NCI-H2196 treated with DMSO at 0.1 percent for 48 hours (cell line): Measurements from ENCODE around the gene HYAL3.

Experiments used
- DNase-seq: peaks from one replicate; lab custom pipeline; 2025; ENCODE audit not compliant: unreplicated experiment; lab: John Stamatoyannopoulos, UW

The HYAL3 gene

DNA sequence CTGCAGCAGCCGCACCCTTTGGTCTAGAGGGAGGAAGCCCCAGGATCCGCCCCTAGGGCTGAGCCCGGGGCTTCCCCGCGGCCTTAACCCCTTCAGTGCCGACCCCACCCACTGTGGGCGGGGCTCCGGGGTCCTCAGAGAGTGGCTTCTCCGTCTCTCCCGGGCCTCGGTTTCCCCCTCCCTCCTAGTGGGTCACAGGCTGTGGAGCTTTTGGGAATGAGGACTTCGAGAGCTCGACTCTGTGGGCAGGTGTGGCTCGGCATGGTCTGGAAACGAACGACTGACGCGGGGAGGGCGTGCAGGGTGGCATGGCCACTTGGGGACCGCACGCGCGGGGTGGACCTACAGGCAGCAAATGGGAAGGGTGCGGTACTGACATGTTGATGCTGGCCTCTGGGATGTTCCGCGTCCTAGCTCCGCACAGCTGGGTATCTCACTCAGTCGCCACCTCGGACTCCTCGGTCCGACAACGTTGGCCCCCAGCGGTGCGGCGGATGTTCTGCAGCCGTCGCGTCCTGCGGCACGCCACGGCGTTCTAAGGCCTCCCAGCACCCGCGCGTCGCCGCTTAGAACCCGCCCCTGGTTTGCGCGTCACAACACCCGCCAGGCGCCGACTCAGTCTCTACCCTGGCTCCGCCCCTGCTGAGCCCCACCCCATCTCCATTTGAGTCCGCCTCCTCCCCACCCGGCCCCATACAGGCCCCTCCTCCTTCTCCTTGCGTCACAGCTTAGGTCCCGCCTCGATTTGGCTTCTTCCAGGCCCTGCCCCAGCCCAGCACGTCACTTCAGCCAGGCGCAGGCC, at the start of gene HYAL3, which contains the start of gene NAA80:
Gene HYAL3, minus strand, starts transcription at position 570 of the 802 bp plus-strand sequence. CDS start 3,803 bp downstream, outside the sequence.
Gene NAA80, minus strand, starts transcription at position 570 of the 802 bp plus-strand sequence. CDS start 1,942 bp downstream, outside the sequence.
- DNase-seq, result peak; percentile 80

DNA sequence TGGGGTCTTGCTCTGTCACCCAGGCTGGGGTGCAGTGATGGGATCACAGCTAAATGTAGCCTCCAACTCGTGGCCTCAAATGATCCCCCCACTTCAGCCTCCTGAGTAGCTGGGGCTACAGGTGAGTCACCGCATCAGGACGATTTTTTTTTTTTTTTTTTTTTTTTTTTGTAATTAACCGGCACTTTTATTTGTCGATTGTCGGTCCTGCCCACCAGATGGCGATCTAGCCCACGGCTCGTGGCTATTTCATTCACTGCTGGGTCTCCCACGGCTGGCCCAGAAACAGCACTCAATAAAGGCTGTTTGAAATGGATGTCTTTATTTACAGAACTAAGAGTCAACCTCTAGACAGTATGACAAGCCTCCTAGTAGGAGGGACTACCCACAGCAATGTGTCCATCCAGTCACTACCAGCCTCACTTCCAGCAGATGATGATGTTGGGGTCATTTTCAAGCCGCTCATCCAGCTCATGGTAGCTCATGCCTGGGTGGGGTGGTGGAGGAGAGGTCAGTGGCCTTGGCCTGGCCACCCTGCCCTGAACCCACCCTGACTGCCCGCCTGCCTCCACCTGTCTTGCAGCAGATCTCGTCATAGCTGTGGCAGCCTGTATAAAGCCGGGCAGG, 48.1 kb upstream of the HYAL3 start:
- DNase-seq, result no peak

GRCh38 chr3:50345586-50346234, 46.5 kb upstream of the HYAL3 start, which contains the start of gene ZMYND10:
Gene ZMYND10, minus strand, starts transcription at chr3:50345732. Its CDS starts 153 bp downstream, at chr3:50345579.
- DNase-seq, result no peak

GRCh38 chr3:50345008-50345407, 45.8 kb upstream of the HYAL3 start:
- no peak for DNase-seq

GRCh38 chr3:50342813-50343633, 43.8 kb upstream of the HYAL3 start:
- no peak for DNase-seq

DNA sequence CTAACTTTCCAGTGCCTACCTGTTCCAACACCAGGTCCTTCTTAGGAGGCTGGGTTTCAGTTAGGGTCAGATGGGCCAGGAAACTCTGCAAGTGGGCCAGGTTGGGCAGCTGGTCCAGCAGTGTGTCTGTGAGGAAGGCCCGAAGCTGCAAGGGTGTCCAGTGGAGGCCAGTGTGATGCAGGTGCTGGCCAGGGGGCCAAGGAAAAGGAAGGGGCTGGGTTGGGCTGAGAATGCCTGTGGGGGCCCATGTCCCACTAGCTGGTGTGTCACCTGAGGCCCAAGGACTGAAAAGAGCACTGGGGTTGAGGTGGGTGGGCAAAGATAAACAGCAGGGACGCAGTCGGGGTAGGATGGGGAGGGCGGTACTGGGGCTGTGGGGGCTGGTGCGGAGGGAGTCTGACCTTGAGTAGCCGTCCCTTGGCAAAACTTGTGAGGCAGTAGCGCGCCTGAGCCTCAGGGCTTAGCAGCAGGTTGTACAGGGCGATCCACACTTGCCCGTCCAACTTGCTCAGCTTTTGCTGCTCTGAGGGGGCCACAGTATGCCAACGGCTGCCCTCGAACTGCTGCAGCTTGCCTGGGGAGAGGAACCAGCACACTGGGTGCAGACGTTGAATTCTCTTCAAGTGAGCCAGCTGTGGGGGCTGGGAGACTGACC, 42.9 kb upstream of the HYAL3 start:
- DNase-seq, result no peak

GRCh38 chr3:50341537-50341936, 42.3 kb upstream of the HYAL3 start:
- DNase-seq, result no peak

GRCh38 chr3:50340448-50341329, 41.5 kb upstream of the HYAL3 start, which contains the start of gene RASSF1:
Gene RASSF1, minus strand, starts transcription at chr3:50340836. Its CDS starts 31 bp downstream, at chr3:50340805.
- no peak for DNase-seq

DNA sequence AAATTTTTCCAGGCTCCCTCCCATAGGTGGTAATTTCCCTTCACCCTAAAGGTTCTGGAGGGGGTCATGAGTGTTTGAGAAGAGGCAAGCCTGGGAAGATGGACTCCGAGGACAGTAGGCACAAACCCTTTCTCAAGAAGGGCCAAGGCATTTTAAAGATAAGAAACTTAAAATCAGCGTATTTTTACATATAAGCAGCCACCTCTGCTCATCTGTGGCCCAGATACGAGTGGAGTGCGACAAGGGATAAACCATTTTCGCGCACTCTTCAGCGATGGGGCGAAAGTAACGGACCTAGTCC, 40.9 kb upstream of the HYAL3 start:
- no peak for DNase-seq

DNA sequence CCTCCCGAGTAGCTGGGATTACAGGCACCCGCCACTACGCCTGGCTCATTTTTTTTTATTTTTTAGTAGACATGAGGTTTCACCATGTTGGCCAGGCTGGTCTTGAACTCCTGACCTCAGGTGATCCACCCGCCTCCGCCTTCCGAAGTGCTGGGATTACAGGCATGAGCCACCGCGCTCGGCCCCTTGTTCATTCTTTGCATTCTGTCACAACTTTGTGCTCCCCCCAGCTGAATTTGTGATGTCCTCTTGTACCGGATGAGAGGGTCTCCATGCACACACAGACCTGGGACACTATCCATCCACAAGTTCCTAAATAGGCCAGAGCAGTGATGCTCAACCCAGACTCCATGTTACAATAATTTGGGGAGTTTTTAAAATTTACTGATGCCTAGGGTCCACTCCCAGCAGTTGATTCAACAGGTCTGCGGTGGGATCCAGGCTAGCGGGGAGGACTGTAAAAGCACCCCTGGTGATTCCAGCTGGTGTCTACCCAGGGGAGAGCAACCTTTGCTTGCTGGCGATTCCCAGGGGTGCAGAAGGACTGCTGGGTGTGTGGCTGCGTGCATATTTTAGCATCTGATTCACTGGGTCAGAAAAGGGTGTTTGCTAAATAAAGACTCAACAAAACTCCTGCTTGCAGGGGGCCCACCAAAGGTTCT, 40.4 kb upstream of the HYAL3 start:
- DNase-seq, result no peak

GRCh38 chr3:50338965-50339364, 39.8 kb upstream of the HYAL3 start:
- no peak for DNase-seq

- peak; percentile 89 for DNase-seq
Measured at GRCh38 chr3:50337175-50337861, 38.1 kb upstream of the HYAL3 start.

GRCh38 chr3:50336452-50337174, 37.4 kb upstream of the HYAL3 start:
- no peak for DNase-seq

- no peak for DNase-seq
Measured at GRCh38 chr3:50334339-50335075, 35.3 kb upstream of the HYAL3 start.

DNA sequence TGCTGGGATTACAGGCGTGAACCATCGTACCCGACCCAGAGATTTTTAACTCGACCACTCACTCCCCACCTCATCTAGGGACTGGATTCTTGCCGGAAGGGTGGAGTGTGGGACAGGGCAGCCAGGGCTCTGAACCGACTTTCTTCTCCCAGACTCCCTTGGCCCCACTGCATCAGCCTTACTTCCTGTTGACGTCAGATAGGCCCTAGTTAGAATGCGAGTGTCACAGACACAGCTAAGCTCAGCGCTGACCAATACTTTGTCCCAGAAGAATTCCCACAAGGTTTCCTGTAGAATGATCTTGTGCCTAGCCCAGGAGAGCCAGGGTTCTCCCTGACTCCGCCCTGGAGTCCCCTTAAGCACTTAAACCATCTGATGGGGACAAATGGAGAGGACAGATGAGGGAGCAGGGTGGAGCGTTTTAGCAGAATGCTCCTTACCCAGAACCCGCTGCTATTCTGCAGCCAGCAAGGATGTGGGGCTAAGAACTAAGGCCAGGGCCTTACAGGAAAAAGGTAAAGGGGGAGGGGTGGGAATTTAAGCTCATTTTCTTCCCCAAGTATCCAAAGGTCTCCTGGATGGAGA, 34.6 kb upstream of the HYAL3 start:
- no peak for DNase-seq

- no peak for DNase-seq
Measured at GRCh38 chr3:50331364-50331907, 32.2 kb upstream of the HYAL3 start.
